ENCODE data around the gene NPHP4. TPM values are rescaled to one million over a fixed set of nuclear protein-coding genes. Genes with fewer than 3 reads are reported as not detected.

The NPHP4 gene
- total RNA-seq, 1 experiment from 2014 or later = 3.9 TPM

GRCh38 chr1:6035303-6035702 lies 43.1 kb upstream of the NPHP4 start:
- H3K9me2 ChIP-seq (replicated peaks; ENCODE audit: insufficient read depth, low read length) = no peaks in the 10 kb centered on the region
- H3K27me3 ChIP-seq (ENCODE audit: low read length) = no peaks in the 10 kb centered on the region
- peaks cover 40% of the 10 kb centered on the region for H3K79me2 ChIP-seq (ENCODE audit: low read length)
- H3K9ac ChIP-seq (ENCODE audit: low read length) = no peak overlapping the region
- H3K4me2 ChIP-seq (ENCODE audit: low read depth, low read length, poor library complexity, severe bottlenecking) = no peak overlapping the region
- no peaks in the 10 kb centered on the region for H3K36me3 ChIP-seq (ENCODE audit: insufficient read depth, low read length)
- H3K27ac ChIP-seq (ENCODE audit: low read length) = no peak overlapping the region
- no peak overlapping the region for H2AFZ ChIP-seq (ENCODE audit: low read length)
- peaks cover 29% of the 10 kb centered on the region; the same call in 1 of the 2 replicates for H4K20me1 ChIP-seq (ENCODE audit: insufficient read depth, low read depth, low read length)
- no peaks in the 10 kb centered on the region for H3K9me3 ChIP-seq (ENCODE audit: low read length)
- DNase-seq = no peak
- H3K4me1 ChIP-seq (ENCODE audit: low read length) = peaks cover 14% of the 10 kb centered on the region
- no peak overlapping the region for H3K4me3 ChIP-seq (ENCODE audit: low read length)

GRCh38 chr1:6034750-6035096 lies 42.5 kb upstream of the NPHP4 start:
- Histone ChIP-seq H3K9me3 (ENCODE audit: low read length) (no peaks in the 10 kb centered on the region), H2AFZ (ENCODE audit: low read length) (no peak overlapping the region), H3K4me3 (ENCODE audit: low read length) (no peak overlapping the region), H3K36me3 (ENCODE audit: insufficient read depth, low read length) (no peaks in the 10 kb centered on the region), H3K9me2 (replicated peaks; ENCODE audit: insufficient read depth, low read length) (no peaks in the 10 kb centered on the region), H3K4me2 (ENCODE audit: low read depth, low read length, poor library complexity, severe bottlenecking) (no peak overlapping the region), H3K27ac (ENCODE audit: low read length) (no peak overlapping the region), H3K4me1 (ENCODE audit: low read length) (peaks cover 18% of the 10 kb centered on the region), H4K20me1 (ENCODE audit: insufficient read depth, low read depth, low read length) (peaks cover 31% of the 10 kb centered on the region; the same call in 1 of the 2 replicates), H3K27me3 (ENCODE audit: low read length) (no peaks in the 10 kb centered on the region), H3K79me2 (ENCODE audit: low read length) (peaks cover 46% of the 10 kb centered on the region), H3K9ac (ENCODE audit: low read length) (no peak overlapping the region)
- no peak for DNase-seq

GRCh38 chr1:6033986-6034749 lies 41.9 kb upstream of the NPHP4 start:
- peaks cover 18% of the 10 kb centered on the region for H3K4me1 ChIP-seq (ENCODE audit: low read length)

GRCh38 chr1:6033124-6033523 lies 40.9 kb upstream of the NPHP4 start:
- no peak overlapping the region for H2AFZ ChIP-seq (ENCODE audit: low read length)
- H3K9me3 ChIP-seq (ENCODE audit: low read length) = no peaks in the 10 kb centered on the region
- DNase-seq = no peak
- no peaks in the 10 kb centered on the region for H3K9me2 ChIP-seq (replicated peaks; ENCODE audit: insufficient read depth, low read length)
- no peak overlapping the region for H3K4me2 ChIP-seq (ENCODE audit: low read depth, low read length, poor library complexity, severe bottlenecking)
- peaks cover 60% of the 10 kb centered on the region for H3K79me2 ChIP-seq (ENCODE audit: low read length)
- no peak overlapping the region for H3K27ac ChIP-seq (ENCODE audit: low read length)
- H3K9ac ChIP-seq (ENCODE audit: low read length) = no peak overlapping the region
- H4K20me1 ChIP-seq (ENCODE audit: insufficient read depth, low read depth, low read length) = peaks cover 30% of the 10 kb centered on the region; the same call in 1 of the 2 replicates
- peaks cover 21% of the 10 kb centered on the region for H3K4me1 ChIP-seq (ENCODE audit: low read length)
- no peaks in the 10 kb centered on the region for H3K36me3 ChIP-seq (ENCODE audit: insufficient read depth, low read length)
- no peak overlapping the region for H3K4me3 ChIP-seq (ENCODE audit: low read length)
- no peaks in the 10 kb centered on the region for H3K27me3 ChIP-seq (ENCODE audit: low read length)

More at GRCh38 chr1:6033986-6034749, 41.9 kb upstream of the NPHP4 start:
- Histone ChIP-seq H3K27ac (ENCODE audit: low read length) (no peak overlapping the region), H3K9me3 (ENCODE audit: low read length) (no peaks in the 10 kb centered on the region), H3K9me2 (replicated peaks; ENCODE audit: insufficient read depth, low read length) (no peaks in the 10 kb centered on the region), H4K20me1 (ENCODE audit: insufficient read depth, low read depth, low read length) (peaks cover 26% of the 10 kb centered on the region; the same call in 1 of the 2 replicates), H2AFZ (ENCODE audit: low read length) (no peak overlapping the region), H3K9ac (ENCODE audit: low read length) (no peak overlapping the region), H3K27me3 (ENCODE audit: low read length) (no peaks in the 10 kb centered on the region), H3K79me2 (ENCODE audit: low read length) (peaks cover 52% of the 10 kb centered on the region), H3K36me3 (ENCODE audit: insufficient read depth, low read length) (no peaks in the 10 kb centered on the region), H3K4me2 (ENCODE audit: low read depth, low read length, poor library complexity, severe bottlenecking) (no peak overlapping the region), H3K4me3 (ENCODE audit: low read length) (no peak overlapping the region)
- peak; percentile 56 for DNase-seq

GRCh38 chr1:6030547-6031261 lies 38.5 kb upstream of the NPHP4 start:
- Histone ChIP-seq H3K4me3 (ENCODE audit: low read length) (no peak overlapping the region), H3K27me3 (ENCODE audit: low read length) (no peaks in the 10 kb centered on the region), H4K20me1 (ENCODE audit: insufficient read depth, low read depth, low read length) (peaks cover 33% of the 10 kb centered on the region; the same call in 1 of the 2 replicates), H3K79me2 (ENCODE audit: low read length) (peaks cover 76% of the 10 kb centered on the region), H3K36me3 (ENCODE audit: insufficient read depth, low read length) (no peaks in the 10 kb centered on the region), H3K4me1 (ENCODE audit: low read length) (peaks cover 39% of the 10 kb centered on the region), H3K9me3 (ENCODE audit: low read length) (no peaks in the 10 kb centered on the region), H3K9ac (ENCODE audit: low read length) (no peak overlapping the region), H3K9me2 (replicated peaks; ENCODE audit: insufficient read depth, low read length) (no peaks in the 10 kb centered on the region), H2AFZ (ENCODE audit: low read length) (no peak overlapping the region), H3K4me2 (ENCODE audit: low read depth, low read length, poor library complexity, severe bottlenecking) (no peak overlapping the region), H3K27ac (ENCODE audit: low read length) (no peak overlapping the region)
- DNase-seq = peak; percentile 56

GRCh38 chr1:6030132-6030531 lies 37.9 kb upstream of the NPHP4 start:
- Histone ChIP-seq H2AFZ (ENCODE audit: low read length) (no peak overlapping the region), H3K4me3 (ENCODE audit: low read length) (no peak overlapping the region), H4K20me1 (ENCODE audit: insufficient read depth, low read depth, low read length) (peaks cover 33% of the 10 kb centered on the region; the same call in 1 of the 2 replicates), H3K9me2 (replicated peaks; ENCODE audit: insufficient read depth, low read length) (no peaks in the 10 kb centered on the region), H3K79me2 (ENCODE audit: low read length) (peaks cover 74% of the 10 kb centered on the region), H3K4me1 (ENCODE audit: low read length) (peaks cover 45% of the 10 kb centered on the region), H3K27ac (ENCODE audit: low read length) (no peak overlapping the region), H3K9me3 (ENCODE audit: low read length) (no peaks in the 10 kb centered on the region), H3K4me2 (ENCODE audit: low read depth, low read length, poor library complexity, severe bottlenecking) (no peak overlapping the region), H3K9ac (ENCODE audit: low read length) (no peak overlapping the region), H3K36me3 (ENCODE audit: insufficient read depth, low read length) (no peaks in the 10 kb centered on the region), H3K27me3 (ENCODE audit: low read length) (no peaks in the 10 kb centered on the region)
- no peak for DNase-seq

DNA sequence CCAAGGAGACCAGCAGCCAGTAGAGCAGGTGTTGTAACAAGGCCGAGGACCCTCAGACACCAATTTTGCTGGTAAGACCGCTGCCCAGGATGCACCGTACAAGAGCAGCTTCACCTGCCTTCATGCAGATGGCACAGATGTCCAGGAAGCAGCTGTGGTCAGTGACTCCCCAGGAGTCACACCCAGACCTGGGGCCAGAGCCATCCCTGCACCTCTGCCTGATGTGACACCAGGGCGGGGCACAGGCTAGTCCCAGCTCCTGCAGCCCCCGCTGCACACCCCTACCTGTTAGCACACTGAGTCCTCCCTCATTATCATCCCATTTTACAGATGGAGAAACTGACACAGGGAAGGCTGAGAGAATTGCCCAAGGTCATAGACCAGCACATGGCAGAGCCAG lies 37.1 kb upstream of the NPHP4 start:
- Histone ChIP-seq H3K27ac (ENCODE audit: low read length) (no peak overlapping the region), H4K20me1 (ENCODE audit: insufficient read depth, low read depth, low read length) (peaks cover 26% of the 10 kb centered on the region; the same call in 1 of the 2 replicates), H3K4me3 (ENCODE audit: low read length) (no peak overlapping the region), H3K9me2 (replicated peaks; ENCODE audit: insufficient read depth, low read length) (no peaks in the 10 kb centered on the region), H3K36me3 (ENCODE audit: insufficient read depth, low read length) (no peaks in the 10 kb centered on the region), H2AFZ (ENCODE audit: low read length) (no peak overlapping the region), H3K79me2 (ENCODE audit: low read length) (peaks cover 67% of the 10 kb centered on the region), H3K9ac (ENCODE audit: low read length) (no peak overlapping the region), H3K9me3 (ENCODE audit: low read length) (no peaks in the 10 kb centered on the region), H3K4me2 (ENCODE audit: low read depth, low read length, poor library complexity, severe bottlenecking) (no peak overlapping the region), H3K4me1 (ENCODE audit: low read length) (peaks cover 48% of the 10 kb centered on the region), H3K27me3 (ENCODE audit: low read length) (no peaks in the 10 kb centered on the region)
- DNase-seq = no peak

Data from Karpas-422 (cell line).